ENCODE measurements around the gene RGPD5. TPM values are rescaled to one million over a fixed set of nuclear protein-coding genes. Genes with fewer than 3 reads are reported as not detected.
"Not testable (repeated sequence)": the region's sequence is repeated elsewhere in the genome, so short reads cannot be mapped to it uniquely, and the experiment has no call there.

Gene RGPD5
- polyA plus RNA-seq (2011; rRNA removed), result 5.3 and 8.0 TPM in 2 replicates
- 9.0 and 17.2 TPM in 2 replicates for polyA minus RNA-seq (2011; rRNA and poly(A)+ RNA removed)

DNA sequence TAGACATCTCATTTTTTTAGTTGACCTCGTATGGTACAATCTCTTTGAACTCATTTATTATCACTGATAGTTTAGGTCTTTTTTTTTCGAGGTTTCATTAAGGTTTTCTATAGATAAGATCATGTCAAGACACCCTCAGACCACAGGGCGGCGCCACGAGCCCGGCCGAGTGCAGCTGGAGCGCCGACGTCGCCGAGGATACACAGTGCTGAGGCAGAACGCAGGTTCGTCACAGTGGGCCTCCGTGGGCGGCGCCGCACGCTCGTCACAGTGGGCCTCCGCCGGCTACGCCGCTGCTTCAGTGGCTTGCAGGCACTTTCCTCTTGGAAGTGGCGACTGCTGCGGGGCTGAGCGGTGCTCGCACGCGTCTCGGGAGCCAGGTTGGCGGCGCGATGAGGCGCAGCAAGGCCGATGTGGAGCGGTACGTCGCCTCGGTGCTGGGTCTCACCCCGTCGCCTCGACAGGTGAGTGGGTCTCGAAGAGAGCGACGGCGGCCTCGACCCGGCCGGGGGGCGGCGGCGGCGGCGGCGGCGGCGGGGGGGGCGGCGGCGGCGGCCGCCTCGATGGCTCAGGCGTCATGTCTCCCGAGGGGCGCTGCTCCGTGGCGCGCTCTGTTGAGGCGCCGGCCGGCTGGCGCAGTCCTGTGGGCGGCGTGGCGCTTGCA, at the start of gene RGPD5:
RGPD5 (plus strand) TSS at position 232 of the 664 bp plus-strand sequence; CDS start at position 393, 161 bp downstream.
- H3K4me3 ChIP-seq (ENCODE audit: low read depth, low read length); H3K36me3 ChIP-seq (ENCODE audit: control insufficient read depth, insufficient read depth, low read length); H3K27me3 ChIP-seq (ENCODE audit: control insufficient read depth, insufficient read depth, low read length); CTCF ChIA-PET; POLR2A ChIA-PET; DNase-seq (ENCODE audit: low read depth): not testable (repeated sequence)

DNA sequence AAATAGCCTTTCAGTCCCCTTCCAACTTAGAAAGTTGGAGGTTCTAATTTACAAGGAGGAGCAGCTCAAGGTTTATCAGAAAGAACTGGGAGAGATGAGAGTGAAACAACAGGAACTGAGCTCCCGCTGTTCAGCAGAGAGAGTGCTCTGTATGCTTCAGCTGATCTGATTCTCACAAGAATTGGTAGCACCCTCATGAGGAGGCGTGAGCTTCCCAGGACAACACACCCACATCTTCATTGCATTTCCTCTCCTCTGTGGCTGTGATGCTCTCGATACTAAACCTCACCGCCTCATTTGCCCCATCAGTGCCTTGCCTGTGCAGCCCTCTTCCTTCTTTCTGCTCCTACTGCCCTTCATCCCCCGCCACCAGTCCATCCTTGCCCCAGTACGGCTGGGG, 42.5 kb upstream of the RGPD5 start:
- POLR2A ChIA-PET; H3K27me3 ChIP-seq (ENCODE audit: control insufficient read depth, insufficient read depth, low read length); DNase-seq (ENCODE audit: low read depth); H3K36me3 ChIP-seq (ENCODE audit: control insufficient read depth, insufficient read depth, low read length); H3K4me3 ChIP-seq (ENCODE audit: low read depth, low read length); CTCF ChIA-PET: not testable (repeated sequence)

DNA sequence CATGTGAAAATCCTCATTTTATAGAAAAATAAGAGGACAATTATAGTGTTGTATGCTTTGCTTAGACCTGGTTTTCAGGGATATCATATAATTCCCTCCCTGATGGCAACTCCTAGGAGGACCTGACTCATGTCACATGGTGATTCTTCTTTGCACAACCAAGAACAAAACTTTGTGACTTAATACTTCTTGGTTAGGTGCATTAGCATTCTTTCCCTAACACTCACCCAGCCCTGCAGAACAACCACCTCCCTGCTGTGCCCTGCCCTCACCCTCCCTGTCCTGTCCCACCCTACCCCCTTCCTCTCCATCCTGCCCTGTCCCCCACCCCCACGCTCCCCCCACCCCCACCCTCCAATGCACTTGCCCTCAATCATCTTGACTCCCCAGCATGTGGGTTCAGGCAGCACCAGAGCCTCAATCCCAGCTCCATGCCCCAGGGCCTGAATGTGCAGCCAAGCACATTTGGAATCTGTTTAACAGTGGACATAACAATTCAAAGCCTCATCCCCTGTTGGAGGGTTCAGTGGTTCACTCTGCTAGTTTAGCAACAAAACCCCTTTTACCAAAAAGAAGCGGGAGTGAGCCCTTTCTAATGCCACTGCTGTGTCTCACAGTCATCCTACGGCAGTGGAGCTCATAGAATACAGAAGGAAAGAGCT, 36.8 kb upstream of the RGPD5 start:
- H3K4me3 ChIP-seq (ENCODE audit: low read depth, low read length); H3K36me3 ChIP-seq (ENCODE audit: control insufficient read depth, insufficient read depth, low read length); H3K27me3 ChIP-seq (ENCODE audit: control insufficient read depth, insufficient read depth, low read length); DNase-seq (ENCODE audit: low read depth); POLR2A ChIA-PET; CTCF ChIA-PET: not testable (repeated sequence)

DNA sequence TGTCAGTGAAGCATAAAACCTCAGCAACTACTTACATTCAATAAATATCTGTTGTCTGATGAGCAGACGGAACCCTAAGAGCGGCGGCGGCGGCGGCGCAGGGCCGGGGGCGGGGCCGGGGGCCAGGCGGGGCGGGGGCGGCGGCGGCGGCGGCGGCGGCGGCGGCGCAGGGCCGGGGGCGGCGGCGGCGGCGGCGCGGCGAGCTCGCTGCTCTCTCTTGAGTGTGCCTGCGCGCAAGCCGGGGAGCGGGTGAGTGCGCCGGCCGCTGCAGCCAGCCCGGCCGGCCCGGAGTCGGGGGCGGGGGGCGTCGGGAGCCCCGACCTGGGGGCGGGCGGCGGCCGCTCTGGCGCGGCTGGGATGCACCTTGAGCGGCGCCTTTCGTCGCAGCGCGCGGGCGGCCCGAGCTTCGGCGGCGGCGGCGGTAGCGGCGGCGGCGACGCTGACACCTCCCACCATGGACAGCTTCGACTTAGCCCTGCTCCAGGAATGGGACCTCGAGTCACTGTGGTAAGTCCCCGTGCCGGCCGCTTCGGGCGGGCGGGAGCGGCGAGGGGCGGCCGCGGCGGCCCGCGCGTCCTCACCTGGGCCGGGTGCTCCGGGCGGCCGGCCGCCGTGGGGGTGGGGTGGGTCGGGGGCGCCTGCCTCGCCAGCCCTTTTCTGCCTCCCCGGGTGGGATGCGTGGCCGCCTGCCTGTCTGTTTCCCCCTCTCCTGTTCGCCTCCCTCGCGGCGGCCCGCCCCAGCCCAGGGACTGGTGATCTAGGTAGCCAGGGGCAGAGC, 33.7 kb upstream of the RGPD5 start:
- H3K27me3 ChIP-seq (ENCODE audit: control insufficient read depth, insufficient read depth, low read length); CTCF ChIA-PET; H3K36me3 ChIP-seq (ENCODE audit: control insufficient read depth, insufficient read depth, low read length); POLR2A ChIA-PET; H3K4me3 ChIP-seq (ENCODE audit: low read depth, low read length); DNase-seq (ENCODE audit: low read depth): not testable (repeated sequence)

DNA sequence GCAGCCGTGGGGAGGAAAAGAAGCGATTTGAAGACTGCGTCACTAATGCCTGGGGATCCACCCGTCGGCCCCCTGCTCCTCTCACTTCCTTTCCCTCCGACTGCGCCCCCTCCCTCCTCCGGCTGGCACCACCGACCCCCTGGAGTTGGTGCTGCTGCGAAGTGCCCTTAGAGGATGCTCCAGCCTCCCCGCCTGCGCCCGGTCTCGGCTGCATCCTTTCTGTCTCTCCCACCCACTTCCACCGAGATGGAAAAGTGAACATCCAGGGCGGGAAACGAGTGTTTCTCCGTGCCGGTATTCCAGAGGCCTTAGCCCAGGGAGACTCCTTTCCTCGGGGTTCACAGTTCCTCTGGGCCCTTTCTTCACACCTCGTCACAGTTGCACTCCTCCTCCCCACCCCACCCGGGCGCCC, 33.1 kb upstream of the RGPD5 start:
- POLR2A ChIA-PET; H3K36me3 ChIP-seq (ENCODE audit: control insufficient read depth, insufficient read depth, low read length); DNase-seq (ENCODE audit: low read depth); H3K4me3 ChIP-seq (ENCODE audit: low read depth, low read length); H3K27me3 ChIP-seq (ENCODE audit: control insufficient read depth, insufficient read depth, low read length); CTCF ChIA-PET: not testable (repeated sequence)

DNA sequence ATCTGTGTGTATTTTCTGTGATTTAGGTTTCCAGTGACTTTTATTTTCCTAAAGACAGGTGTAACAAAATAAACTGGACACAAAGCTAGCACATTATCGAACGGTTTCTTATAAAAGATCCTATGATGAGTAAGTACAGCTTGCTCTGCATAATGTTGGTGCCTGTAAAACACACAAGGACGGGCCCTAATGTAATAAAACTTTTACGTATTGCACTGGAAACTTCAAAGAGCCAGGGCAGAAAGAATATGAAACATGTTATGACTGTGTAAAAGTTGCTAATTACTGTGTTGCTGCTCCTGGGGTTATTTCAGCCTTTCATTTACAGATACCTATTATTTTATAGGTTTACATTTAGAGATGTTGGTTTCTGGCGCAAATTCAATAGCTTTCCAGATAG, 32.1 kb upstream of the RGPD5 start:
- POLR2A ChIA-PET; DNase-seq (ENCODE audit: low read depth); H3K27me3 ChIP-seq (ENCODE audit: control insufficient read depth, insufficient read depth, low read length); H3K4me3 ChIP-seq (ENCODE audit: low read depth, low read length); CTCF ChIA-PET; H3K36me3 ChIP-seq (ENCODE audit: control insufficient read depth, insufficient read depth, low read length): not testable (repeated sequence)

DNA sequence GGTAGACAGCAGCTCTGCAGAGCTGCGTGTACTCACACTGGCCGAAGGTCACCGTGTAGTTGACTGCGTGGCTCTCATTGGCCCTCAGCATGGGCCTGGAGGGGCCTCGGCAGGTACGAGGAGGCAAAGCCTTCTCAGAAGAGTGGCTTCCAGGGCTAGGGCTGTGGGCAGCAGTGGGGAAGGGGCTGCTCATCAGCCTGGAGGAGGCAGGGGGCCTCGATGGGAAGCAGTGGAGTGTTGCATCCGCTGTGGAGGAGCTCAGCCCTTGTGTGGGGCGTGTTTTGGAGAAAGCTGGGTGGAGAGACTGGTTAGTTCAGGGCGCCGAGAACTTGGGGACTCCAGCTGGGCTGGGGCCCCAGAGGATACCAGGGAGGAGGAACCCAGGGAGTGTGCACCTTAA, 28.0 kb upstream of the RGPD5 start:
- H3K36me3 ChIP-seq (ENCODE audit: control insufficient read depth, insufficient read depth, low read length); H3K4me3 ChIP-seq (ENCODE audit: low read depth, low read length); POLR2A ChIA-PET; CTCF ChIA-PET; DNase-seq (ENCODE audit: low read depth); H3K27me3 ChIP-seq (ENCODE audit: control insufficient read depth, insufficient read depth, low read length): not testable (repeated sequence)

DNA sequence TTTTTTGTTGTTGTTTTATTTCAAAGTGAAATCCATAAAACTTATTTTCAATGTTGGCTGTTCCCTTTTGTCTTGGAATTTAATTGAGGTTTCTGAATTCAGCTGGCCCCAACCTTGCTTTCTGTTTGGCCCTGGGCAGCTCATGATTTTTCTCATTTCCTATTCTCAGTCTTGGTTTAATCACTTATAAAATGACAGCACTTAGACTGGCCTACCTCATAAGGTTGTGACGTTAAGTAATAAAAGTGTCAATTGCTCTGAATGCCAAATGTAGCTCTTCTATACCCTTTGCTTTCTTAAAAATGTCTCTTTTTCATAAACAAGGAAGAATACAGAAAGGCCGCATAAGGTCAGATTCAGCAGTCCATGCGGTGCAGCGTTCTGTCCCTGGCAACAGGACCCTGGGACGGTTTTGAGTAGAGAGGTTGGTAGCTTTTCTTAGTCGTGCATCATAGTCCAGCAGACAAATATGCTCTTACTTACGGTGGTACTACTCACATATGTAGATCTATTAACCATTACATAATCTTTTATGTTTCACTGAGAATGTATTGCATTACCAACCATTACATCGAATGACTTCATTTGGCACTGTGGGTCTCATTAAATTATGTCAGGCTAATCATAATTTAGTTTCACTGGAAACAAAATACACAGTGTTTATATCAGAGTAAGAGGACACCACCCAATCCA, 27.1 kb upstream of the RGPD5 start:
- POLR2A ChIA-PET; H3K4me3 ChIP-seq (ENCODE audit: low read depth, low read length); CTCF ChIA-PET; H3K27me3 ChIP-seq (ENCODE audit: control insufficient read depth, insufficient read depth, low read length); H3K36me3 ChIP-seq (ENCODE audit: control insufficient read depth, insufficient read depth, low read length); DNase-seq (ENCODE audit: low read depth): not testable (repeated sequence)

DNA sequence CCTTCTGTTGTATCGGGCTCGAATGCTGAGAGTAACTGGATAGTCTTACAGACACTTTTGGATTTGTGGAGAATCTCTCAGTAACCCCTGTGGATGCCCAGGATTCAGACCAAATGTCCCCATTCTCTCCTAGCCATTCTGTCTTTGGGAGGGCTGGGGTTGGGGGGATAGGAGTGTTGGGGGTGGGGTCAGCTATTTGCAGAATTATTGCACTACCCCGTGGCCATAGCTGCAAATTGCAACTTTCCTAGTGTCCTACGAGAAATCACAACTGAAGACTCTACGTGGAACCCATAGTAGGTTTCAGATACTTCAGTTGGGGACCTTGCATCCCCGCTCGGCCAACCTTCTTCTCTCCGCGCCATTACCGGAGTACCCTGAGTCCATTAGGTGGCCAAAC, 25.2 kb upstream of the RGPD5 start:
- H3K27me3 ChIP-seq (ENCODE audit: control insufficient read depth, insufficient read depth, low read length); POLR2A ChIA-PET; H3K4me3 ChIP-seq (ENCODE audit: low read depth, low read length); H3K36me3 ChIP-seq (ENCODE audit: control insufficient read depth, insufficient read depth, low read length); DNase-seq (ENCODE audit: low read depth); CTCF ChIA-PET: not testable (repeated sequence)

DNA sequence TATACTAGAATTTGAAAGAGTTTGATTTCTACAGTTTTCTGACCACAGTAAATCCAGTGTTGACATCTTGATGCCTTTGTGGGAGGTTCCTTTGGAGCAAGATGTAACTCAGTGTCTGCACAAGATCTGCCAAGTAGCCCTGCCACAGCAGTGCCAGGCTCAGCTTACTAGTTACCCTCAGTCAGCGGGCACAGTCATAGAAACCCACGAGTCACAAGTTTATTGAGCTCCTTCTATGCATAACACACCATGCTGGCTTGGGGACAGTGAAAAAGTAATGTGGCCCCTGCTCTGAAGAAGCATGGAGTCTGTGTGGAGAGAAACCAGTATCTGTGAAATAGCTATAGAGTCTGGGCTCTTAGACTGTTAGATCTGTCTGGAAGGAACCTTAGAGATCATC, 15.0 kb upstream of the RGPD5 start:
- POLR2A ChIA-PET; CTCF ChIA-PET; H3K4me3 ChIP-seq (ENCODE audit: low read depth, low read length); H3K36me3 ChIP-seq (ENCODE audit: control insufficient read depth, insufficient read depth, low read length); H3K27me3 ChIP-seq (ENCODE audit: control insufficient read depth, insufficient read depth, low read length); DNase-seq (ENCODE audit: low read depth): not testable (repeated sequence)

DNA sequence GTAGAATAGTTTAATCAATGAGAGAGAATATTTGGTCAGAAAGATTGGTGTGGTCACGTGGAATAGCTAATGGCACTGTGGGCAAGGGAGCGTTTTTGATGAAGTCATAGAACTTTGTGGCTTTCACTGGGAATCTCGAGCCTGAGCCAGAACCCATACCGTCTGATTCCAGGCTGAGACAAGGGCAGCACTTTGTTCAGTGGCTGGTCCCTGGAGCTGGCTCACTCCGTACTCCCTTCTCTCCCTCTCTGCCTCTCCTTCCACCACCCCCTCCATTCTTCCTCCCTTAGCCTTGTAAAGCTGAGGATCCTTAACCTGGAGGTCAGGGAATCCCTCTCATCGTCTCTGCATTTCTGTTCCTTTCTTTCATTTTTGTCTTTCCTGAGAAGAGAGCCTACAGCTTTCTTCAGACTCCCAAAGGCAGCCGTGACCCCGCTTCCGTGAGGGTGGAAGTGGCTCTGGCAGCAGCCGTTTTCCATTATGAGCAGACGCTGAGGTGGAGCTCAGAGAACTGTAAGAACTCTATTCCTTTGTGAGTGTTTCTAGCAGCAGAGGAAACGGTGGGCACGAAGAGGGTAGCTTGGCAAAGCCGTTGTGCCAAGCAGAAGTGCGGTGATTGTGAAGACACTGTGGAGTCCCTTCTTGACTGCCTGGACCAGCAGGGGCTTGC, 12.8 kb upstream of the RGPD5 start:
- POLR2A ChIA-PET; H3K36me3 ChIP-seq (ENCODE audit: control insufficient read depth, insufficient read depth, low read length); H3K4me3 ChIP-seq (ENCODE audit: low read depth, low read length); DNase-seq (ENCODE audit: low read depth); H3K27me3 ChIP-seq (ENCODE audit: control insufficient read depth, insufficient read depth, low read length); CTCF ChIA-PET: not testable (repeated sequence)

DNA sequence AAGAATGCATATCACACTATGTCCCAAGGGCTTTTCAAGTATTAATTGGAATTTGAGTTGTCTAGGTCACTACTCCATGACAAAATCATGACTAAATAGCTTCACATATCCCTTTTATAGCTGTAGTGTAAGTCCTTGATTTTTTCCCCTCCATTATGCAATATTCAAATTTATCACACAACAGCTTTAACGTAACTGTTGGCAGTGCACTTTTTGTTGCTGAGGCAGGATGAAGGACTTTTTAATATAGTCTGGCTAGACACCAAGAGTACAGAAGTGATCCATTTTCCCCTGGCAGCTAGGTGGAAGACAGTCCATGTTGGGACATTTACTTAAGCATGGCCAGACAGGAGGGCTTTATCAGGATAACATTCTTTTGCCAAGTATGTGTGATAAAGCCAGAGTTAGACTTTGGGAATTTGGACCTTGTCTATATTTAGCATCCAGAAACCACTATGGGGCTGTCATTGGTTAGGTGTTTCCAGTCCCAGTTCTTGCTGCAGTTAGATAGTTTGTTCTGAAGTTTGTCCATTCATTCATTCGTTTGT, 11.6 kb upstream of the RGPD5 start:
- H3K27me3 ChIP-seq (ENCODE audit: control insufficient read depth, insufficient read depth, low read length); POLR2A ChIA-PET; DNase-seq (ENCODE audit: low read depth); H3K36me3 ChIP-seq (ENCODE audit: control insufficient read depth, insufficient read depth, low read length); H3K4me3 ChIP-seq (ENCODE audit: low read depth, low read length); CTCF ChIA-PET: not testable (repeated sequence)
